HepG2 (cell line): ENCODE measurements around the gene SPTBN2.

Source experiments
- CBX1 ChIP-seq: IDR thresholded peaks from one replicate; pipeline ENCODE4 v1.6.1; 2016; ENCODE audit warnings: antibody characterized with exemption, low read depth
- DRAP1 ChIP-seq: IDR thresholded peaks from 2 replicates; pipeline ENCODE4 v1.6.1; 2016; ENCODE audit warnings: missing genetic modification reagents, missing compliant biosample characterization
- NFIC ChIP-seq: IDR thresholded peaks from 2 replicates; pipeline ENCODE4 v1.6.1; 2012; ENCODE audit warnings: mild to moderate bottlenecking, low read length, inconsistent platforms
- POLR2A ChIP-seq, 2 experiments: IDR thresholded peaks; 2 replicates each; pipeline ENCODE4 v1.6.1; 2011; ENCODE audit warnings: low read depth in 2 of 2, low read length in 2 of 2, mild to moderate bottlenecking in 1 of 2, moderate library complexity in 1 of 2; ENCODE audit not compliant: insufficient read depth in 1 of 2
- ZFP36L1 ChIP-seq: sonication (generic); formaldehyde crosslinking; IDR thresholded peaks from 2 replicates; pipeline ENCODE4 v1.8.0; 2022; ENCODE audit warnings: mild to moderate bottlenecking, missing genetic modification reagents, moderate library complexity
- ZNF883 ChIP-seq: sonication (generic); formaldehyde crosslinking; IDR thresholded peaks from 2 replicates; pipeline ENCODE4 v1.5.1; 2020; ENCODE audit warnings: mild to moderate bottlenecking, missing genetic modification reagents; ENCODE audit errors: not compliant biosample characterization
- ZSCAN29 ChIP-seq: sonication (generic); formaldehyde crosslinking; conservative IDR thresholded peaks from 2 replicates; pipeline ENCODE4 v1.4.0; 2020; ENCODE audit warnings: mild to moderate bottlenecking, missing genetic modification reagents
- TF ChIP-seq, protein P1 (sequence below): sonication (generic); formaldehyde crosslinking; IDR thresholded peaks from 2 replicates; pipeline ENCODE4 v1.5.0; 2020; ENCODE audit warnings: mild to moderate bottlenecking, missing genetic modification reagents, moderate library complexity
- TF ChIP-seq, protein P2 (sequence below): sonication (generic); formaldehyde crosslinking; IDR thresholded peaks from 2 replicates; pipeline ENCODE4 v1.8.0; 2022; ENCODE audit warnings: missing genetic modification reagents, low read depth, mild to moderate bottlenecking, borderline replicate concordance
- TF ChIP-seq, protein P3 (sequence below): sonication (generic); formaldehyde crosslinking; IDR thresholded peaks from 2 replicates; pipeline ENCODE4 v1.4.0; 2020; ENCODE audit warnings: missing genetic modification reagents, borderline replicate concordance

- TF ChIP-seq, protein P1, sequence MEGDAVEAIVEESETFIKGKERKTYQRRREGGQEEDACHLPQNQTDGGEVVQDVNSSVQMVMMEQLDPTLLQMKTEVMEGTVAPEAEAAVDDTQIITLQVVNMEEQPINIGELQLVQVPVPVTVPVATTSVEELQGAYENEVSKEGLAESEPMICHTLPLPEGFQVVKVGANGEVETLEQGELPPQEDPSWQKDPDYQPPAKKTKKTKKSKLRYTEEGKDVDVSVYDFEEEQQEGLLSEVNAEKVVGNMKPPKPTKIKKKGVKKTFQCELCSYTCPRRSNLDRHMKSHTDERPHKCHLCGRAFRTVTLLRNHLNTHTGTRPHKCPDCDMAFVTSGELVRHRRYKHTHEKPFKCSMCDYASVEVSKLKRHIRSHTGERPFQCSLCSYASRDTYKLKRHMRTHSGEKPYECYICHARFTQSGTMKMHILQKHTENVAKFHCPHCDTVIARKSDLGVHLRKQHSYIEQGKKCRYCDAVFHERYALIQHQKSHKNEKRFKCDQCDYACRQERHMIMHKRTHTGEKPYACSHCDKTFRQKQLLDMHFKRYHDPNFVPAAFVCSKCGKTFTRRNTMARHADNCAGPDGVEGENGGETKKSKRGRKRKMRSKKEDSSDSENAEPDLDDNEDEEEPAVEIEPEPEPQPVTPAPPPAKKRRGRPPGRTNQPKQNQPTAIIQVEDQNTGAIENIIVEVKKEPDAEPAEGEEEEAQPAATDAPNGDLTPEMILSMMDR (CRISPR knock-in tag): no peak
- TF ChIP-seq ZSCAN29 (CRISPR knock-in tag): no peak
- TF ChIP-seq ZFP36L1 (CRISPR knock-in tag): no peak
- TF ChIP-seq, protein P2, sequence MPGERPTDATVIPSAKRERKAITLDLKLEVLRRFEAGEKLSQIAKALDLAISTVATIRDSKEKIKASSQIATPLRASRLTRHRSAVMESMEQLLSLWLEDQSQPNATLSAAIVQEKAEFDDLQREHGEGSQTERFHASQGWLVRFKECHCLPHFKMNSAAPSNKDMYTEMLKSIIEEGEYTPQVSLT (CRISPR knock-in tag): no peak
- TF ChIP-seq POLR2A (IDR thresholded peaks at IDR 0.05; ENCODE audit: insufficient read depth in 1 of 2, low read depth in 2 of 2, low read length in 2 of 2): no peak
- no peak for TF ChIP-seq DRAP1 (CRISPR knock-in tag)
- TF ChIP-seq ZNF883 (CRISPR knock-in tag): no peak
- TF ChIP-seq, protein P3, sequence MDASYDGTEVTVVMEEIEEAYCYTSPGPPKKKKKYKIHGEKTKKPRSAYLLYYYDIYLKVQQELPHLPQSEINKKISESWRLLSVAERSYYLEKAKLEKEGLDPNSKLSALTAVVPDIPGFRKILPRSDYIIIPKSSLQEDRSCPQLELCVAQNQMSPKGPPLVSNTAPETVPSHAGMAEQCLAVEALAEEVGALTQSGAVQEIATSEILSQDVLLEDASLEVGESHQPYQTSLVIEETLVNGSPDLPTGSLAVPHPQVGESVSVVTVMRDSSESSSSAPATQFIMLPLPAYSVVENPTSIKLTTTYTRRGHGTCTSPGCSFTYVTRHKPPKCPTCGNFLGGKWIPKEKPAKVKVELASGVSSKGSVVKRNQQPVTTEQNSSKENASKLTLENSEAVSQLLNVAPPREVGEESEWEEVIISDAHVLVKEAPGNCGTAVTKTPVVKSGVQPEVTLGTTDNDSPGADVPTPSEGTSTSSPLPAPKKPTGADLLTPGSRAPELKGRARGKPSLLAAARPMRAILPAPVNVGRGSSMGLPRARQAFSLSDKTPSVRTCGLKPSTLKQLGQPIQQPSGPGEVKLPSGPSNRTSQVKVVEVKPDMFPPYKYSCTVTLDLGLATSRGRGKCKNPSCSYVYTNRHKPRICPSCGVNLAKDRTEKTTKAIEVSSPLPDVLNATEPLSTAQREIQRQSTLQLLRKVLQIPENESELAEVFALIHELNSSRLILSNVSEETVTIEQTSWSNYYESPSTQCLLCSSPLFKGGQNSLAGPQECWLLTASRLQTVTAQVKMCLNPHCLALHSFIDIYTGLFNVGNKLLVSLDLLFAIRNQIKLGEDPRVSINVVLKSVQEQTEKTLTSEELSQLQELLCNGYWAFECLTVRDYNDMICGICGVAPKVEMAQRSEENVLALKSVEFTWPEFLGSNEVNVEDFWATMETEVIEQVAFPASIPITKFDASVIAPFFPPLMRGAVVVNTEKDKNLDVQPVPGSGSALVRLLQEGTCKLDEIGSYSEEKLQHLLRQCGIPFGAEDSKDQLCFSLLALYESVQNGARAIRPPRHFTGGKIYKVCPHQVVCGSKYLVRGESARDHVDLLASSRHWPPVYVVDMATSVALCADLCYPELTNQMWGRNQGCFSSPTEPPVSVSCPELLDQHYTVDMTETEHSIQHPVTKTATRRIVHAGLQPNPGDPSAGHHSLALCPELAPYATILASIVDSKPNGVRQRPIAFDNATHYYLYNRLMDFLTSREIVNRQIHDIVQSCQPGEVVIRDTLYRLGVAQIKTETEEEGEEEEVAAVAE (CRISPR knock-in tag): no peak
- no peak for TF ChIP-seq NFIC
- TF ChIP-seq CBX1: no peak
Measured at GRCh38 chr11:66728038-66728692, 851 bp downstream of the SPTBN2 start.
